IMR-90 (cell line): ENCODE results near the gene CREB5. TPM values are rescaled to one million over a fixed set of nuclear protein-coding genes. Genes with fewer than 3 reads are reported as not detected.

ENCODE experiments used
- ATAC-seq: fragments of 200-7000 bp; cut with Tn5 transposase; 2 replicates; pipeline ENCODE4 v1.9.1; 2020; ENCODE audit warnings: low read depth, mild to moderate bottlenecking, moderate library complexity
- BruUV-seq: library from RNA; stranded (reverse); fragments of 400-500 nt; replicated peaks from 2 replicates; lab custom pipeline; 2021; lab: Mats Ljungman, UMichigan
- CTCF ChIA-PET: fragments of 300-600 bp; formaldehyde crosslinking; extraction: SDS; loops from one replicate; lab custom pipeline; 2021; ENCODE audit warnings: antibody characterized with exemption; lab: Yijun Ruan, JAX
- POLR2A ChIA-PET: fragments of 300-600 bp; sonication (Branson Sonifier 250); formaldehyde crosslinking; loops from one replicate; lab custom pipeline; 2022; ENCODE audit warnings: antibody characterized with exemption; ENCODE audit not compliant: unreplicated experiment; lab: Charles Lee
- DNase-seq: peaks from one replicate; pipeline ENCODE4 v3.0.0; 2013
- H2AFZ ChIP-seq: replicated peaks from 2 replicates; pipeline ENCODE3; 2013; ENCODE audit warnings: low read length, mild to moderate bottlenecking; ENCODE audit not compliant: poor library complexity
- H2AK5ac ChIP-seq: 2 replicates; pipeline ENCODE4 v1.6.1; 2013; ENCODE audit warnings: low read depth, low read length, inconsistent platforms
- H2AK9ac ChIP-seq: replicated peaks from 2 replicates; pipeline ENCODE3; 2013; ENCODE audit warnings: mild to moderate bottlenecking, low read depth, low read length, moderate library complexity; ENCODE audit not compliant: poor library complexity
- H2BK120ac ChIP-seq: 2 replicates; pipeline ENCODE4 v1.6.1; 2013; ENCODE audit warnings: low read depth, low read length, inconsistent platforms
- H2BK15ac ChIP-seq: 3 replicates; pipeline ENCODE4 v1.6.1; 2013; ENCODE audit warnings: low read depth, low read length, inconsistent platforms
- H2BK20ac ChIP-seq: 2 replicates; pipeline ENCODE4 v1.6.1; 2013; ENCODE audit warnings: low read depth, mild to moderate bottlenecking, inconsistent platforms, low read length, moderate library complexity
- H2BK5ac ChIP-seq: 2 replicates; pipeline ENCODE4 v1.6.1; 2013; ENCODE audit warnings: mild to moderate bottlenecking, low read depth, low read length, inconsistent platforms; ENCODE audit not compliant: poor library complexity, severe bottlenecking
- H3K14ac ChIP-seq: replicated peaks from 2 replicates; pipeline ENCODE4 v1.6.1; 2013; ENCODE audit warnings: low read depth, low read length, inconsistent platforms
- H3K18ac ChIP-seq: 2 replicates; pipeline ENCODE4 v1.6.1; 2013; ENCODE audit warnings: low read depth, low read length, control low read depth
- H3K23ac ChIP-seq: 2 replicates; pipeline ENCODE4 v1.6.1; 2013; ENCODE audit warnings: low read depth, low read length, inconsistent platforms
- H3K27ac ChIP-seq: 2 replicates; pipeline ENCODE4 v1.5.1; 2013; ENCODE audit warnings: mild to moderate bottlenecking, control low read depth, low read length; ENCODE audit not compliant: insufficient read depth
- H3K27me3 ChIP-seq: 2 replicates; pipeline ENCODE4 v1.6.1; 2013; ENCODE audit warnings: low read length; ENCODE audit not compliant: control insufficient read depth, insufficient read depth
- H3K36me3 ChIP-seq: 2 replicates; pipeline ENCODE4 v1.6.1; 2013; ENCODE audit warnings: low read length, mixed read lengths; ENCODE audit not compliant: control insufficient read depth, insufficient read depth
- H3K4ac ChIP-seq: 2 replicates; pipeline ENCODE4 v1.6.1; 2013; ENCODE audit warnings: low read depth, low read length, inconsistent platforms
- H3K4me1 ChIP-seq: 2 replicates; pipeline ENCODE4 v1.6.1; 2013; ENCODE audit warnings: low read length, mixed read lengths; ENCODE audit not compliant: control insufficient read depth, insufficient read depth
- H3K4me2 ChIP-seq: 2 replicates; pipeline ENCODE4 v1.6.1; 2013; ENCODE audit warnings: low read depth, mild to moderate bottlenecking, control low read depth, low read length, moderate library complexity
- H3K4me3 ChIP-seq: 2 replicates; pipeline ENCODE4 v1.5.1; 2013; ENCODE audit warnings: low read depth, mild to moderate bottlenecking, control low read depth, low read length, moderate library complexity; ENCODE audit not compliant: insufficient read depth
- H3K56ac ChIP-seq: 2 replicates; pipeline ENCODE4 v1.6.1; 2013; ENCODE audit warnings: low read length, inconsistent platforms; ENCODE audit not compliant: insufficient read depth; ENCODE audit errors: extremely low read depth
- H3K79me1 ChIP-seq, 2 experiments: 2 replicates each; pipeline ENCODE4 v1.6.1; 2013; ENCODE audit warnings: low read length in 2 of 2, inconsistent platforms in 1 of 2, low read depth in 1 of 2
- H3K9ac ChIP-seq: 2 replicates; pipeline ENCODE4 v1.6.1; 2013; ENCODE audit warnings: low read depth, low read length, control low read depth
- H3K9me1 ChIP-seq: 2 replicates; pipeline ENCODE4 v1.6.1; 2013; ENCODE audit warnings: low read length, inconsistent platforms; ENCODE audit not compliant: insufficient read depth
- H3K9me3 ChIP-seq: 2 replicates; pipeline ENCODE4 v1.6.1; 2013; ENCODE audit warnings: low read length; ENCODE audit not compliant: control insufficient read depth, insufficient read depth
- H4K20me1 ChIP-seq: 2 replicates; pipeline ENCODE4 v1.6.1; 2013; ENCODE audit warnings: low read length, inconsistent platforms; ENCODE audit not compliant: insufficient read depth
- H4K5ac ChIP-seq: 2 replicates; pipeline ENCODE4 v1.6.1; 2013; ENCODE audit warnings: mild to moderate bottlenecking, low read depth, low read length, control low read depth
- H4K8ac ChIP-seq, 2 experiments: 2 replicates each; pipeline ENCODE4 v1.6.1; 2013; ENCODE audit warnings: low read depth in 2 of 2, low read length in 2 of 2, control low read depth in 1 of 2, inconsistent platforms in 1 of 2
- H4K91ac ChIP-seq: 2 replicates; pipeline ENCODE4 v1.6.1; 2013; ENCODE audit warnings: low read depth, low read length, inconsistent platforms; ENCODE audit not compliant: insufficient read depth
- BHLHE40 ChIP-seq: fragments of 150-350 bp; IDR thresholded peaks from 2 replicates; pipeline ENCODE4 v1.6.1; 2016; ENCODE audit warnings: mild to moderate bottlenecking, low read depth, low read length
- CEBPB ChIP-seq: IDR thresholded peaks from 2 replicates; pipeline ENCODE4 v1.6.1; 2012; ENCODE audit warnings: low read depth, low read length, improper control_type of control experiment
- CHD1 ChIP-seq: IDR thresholded peaks from 2 replicates; pipeline ENCODE4 v1.6.1; 2012; ENCODE audit warnings: low read depth, low read length, improper control_type of control experiment
- FOS ChIP-seq: fragments of 150-350 bp; IDR thresholded peaks from 2 replicates; pipeline ENCODE4 v1.6.1; 2016; ENCODE audit warnings: low read depth, low read length
- MAFK ChIP-seq: IDR thresholded peaks from 2 replicates; pipeline ENCODE4 v1.6.1; 2012; ENCODE audit warnings: low read depth, low read length, improper control_type of control experiment
- MAZ ChIP-seq: IDR thresholded peaks from 2 replicates; pipeline ENCODE4 v1.6.1; 2012; ENCODE audit warnings: low read depth, mild to moderate bottlenecking, low read length, improper control_type of control experiment, moderate library complexity, borderline replicate concordance
- MXI1 ChIP-seq: IDR thresholded peaks from 2 replicates; pipeline ENCODE4 v1.6.1; 2012; ENCODE audit warnings: low read depth, mild to moderate bottlenecking, low read length, moderate library complexity, borderline replicate concordance
- NFE2L2 ChIP-seq: fragments of 150-350 bp; IDR thresholded peaks from 2 replicates; pipeline ENCODE4 v1.6.1; 2016; ENCODE audit warnings: low read depth, mild to moderate bottlenecking, low read length
- POLR2A ChIP-seq: IDR thresholded peaks from 2 replicates; pipeline ENCODE4 v1.6.1; 2012; ENCODE audit warnings: mild to moderate bottlenecking, low read depth, low read length
- RAD21 ChIP-seq: IDR thresholded peaks from 2 replicates; pipeline ENCODE4 v1.6.1; 2012; ENCODE audit warnings: low read length, improper control_type of control experiment
- RCOR1 ChIP-seq: IDR thresholded peaks from 2 replicates; pipeline ENCODE4 v1.6.1; 2012; ENCODE audit warnings: mild to moderate bottlenecking, low read length, improper control_type of control experiment; ENCODE audit not compliant: insufficient replicate concordance
- RFX5 ChIP-seq: IDR thresholded peaks from 2 replicates; pipeline ENCODE4 v1.8.0; 2012; ENCODE audit warnings: low read depth, mild to moderate bottlenecking, low read length, moderate library complexity
- SMC3 ChIP-seq: fragments of 150-350 bp; IDR thresholded peaks from 2 replicates; pipeline ENCODE4 v1.6.1; 2016; ENCODE audit warnings: low read depth, mild to moderate bottlenecking, antibody characterized with exemption, low read length, moderate library complexity
- WGBS, 2 experiments: methylation state at CpG; one replicate each; pipeline versions ENCODE4 v1.1.5 to v1.1.7; 2013; ENCODE audit warnings: missing lambda C conversion rate in 2 of 2; ENCODE audit not compliant: insufficient read length in 1 of 2; ENCODE audit errors: extremely low coverage in 2 of 2; 5-methylcytosine and 5-hydroxymethylcytosine counted together
- dilution Hi-C: fragments of 300-500 bp; cut with HindIII; formaldehyde crosslinking; loops from one replicate; pipeline ENCODE4 v1.14.3; 2018; ENCODE audit warnings: low sequenced_read_pairs; ENCODE audit not compliant: unreplicated experiment
- in situ Hi-C: fragments of 300-500 bp; cut with MboI; formaldehyde crosslinking; loops from 3 replicates; pipeline ENCODE4 v1.14.3; 2019; ENCODE audit warnings: low sequenced_read_pairs, inconsistent platforms, mixed read lengths
- intact Hi-C: fragments of 100-400 bp; cut with micrococcal nuclease; formaldehyde crosslinking; loops from 2 replicates; pipeline ENCODE4 v1.10.0; 2022
- polyA plus RNA-seq, 3 experiments: library from polyadenylated mRNA; depleted of rRNA; stranded (reverse); fragments of >200 nt; gene quantifications; 2 replicates each; pipeline ENCODE4 v1.2.3, GENCODE V29; 2012; ENCODE audit warnings: low replicate concordance in 1 of 3
- total RNA-seq: library from RNA; depleted of rRNA; stranded (reverse); fragments of >200 nt; gene quantifications from 2 replicates; pipeline ENCODE4 v1.2.3, GENCODE V29; 2012
- TF ChIP-seq, protein P1 (sequence below): conservative IDR thresholded peaks from 2 replicates; pipeline ENCODE4 v1.5.1; 2012; ENCODE audit warnings: mild to moderate bottlenecking, low read depth, low read length, improper control_type of control experiment
- TF ChIP-seq, protein P2 (sequence below): fragments of 150-350 bp; IDR thresholded peaks from 2 replicates; pipeline ENCODE4 v1.6.1; 2016; ENCODE audit warnings: low read depth, mild to moderate bottlenecking, low read length, moderate library complexity, borderline replicate concordance
- TF ChIP-seq, protein P3 (sequence below): fragments of 150-350 bp; IDR thresholded peaks from 2 replicates; pipeline ENCODE4 v1.6.1; 2017; ENCODE audit warnings: mild to moderate bottlenecking, antibody characterized with exemption, low read length, low read depth

CREB5 gene
- total and polyA plus RNA-seq, 2 of the 4 experiments (the other 2 are of a cell fraction) = 7.3 to 13.1 TPM

DNA sequence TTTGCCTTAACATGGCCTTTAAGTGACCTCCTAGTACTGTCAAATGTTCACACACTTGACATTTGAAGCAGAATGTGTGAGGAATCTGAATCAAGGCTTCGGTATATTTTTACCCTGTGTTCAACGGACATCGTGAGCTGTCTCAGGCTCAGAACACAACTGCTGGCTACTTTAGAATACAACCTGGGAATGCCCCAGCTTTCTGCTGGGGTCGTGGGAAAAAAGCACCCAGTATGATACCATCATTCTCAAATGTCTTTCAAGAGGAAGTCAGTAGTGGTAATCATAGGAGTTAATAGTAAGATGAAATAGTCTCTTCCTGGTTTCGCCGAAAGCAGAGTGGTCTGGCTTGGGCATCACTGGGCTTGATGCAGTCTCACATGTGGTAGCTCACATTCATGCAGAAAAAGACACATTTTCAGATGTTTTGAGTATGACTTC is 67.2 kb downstream of the CREB5 start:
- H3K9me1 ChIP-seq = no peaks in the 10 kb centered on the region; the same call in 1 of the 2 replicates
- no peak overlapping the region for H4K8ac ChIP-seq
- no peak overlapping the region for H2BK120ac ChIP-seq
- TF ChIP-seq RFX5 (no peak), CEBPB (no peak), NFE2L2 (no peak), RAD21 (no peak), FOS (no peak), POLR2A (no peak), SMC3 (no peak), MAZ (no peak), CHD1 (no peak), RCOR1 (no peak), MXI1 (no peak), MAFK (no peak), BHLHE40 (no peak)
- TF ChIP-seq, protein P1, sequence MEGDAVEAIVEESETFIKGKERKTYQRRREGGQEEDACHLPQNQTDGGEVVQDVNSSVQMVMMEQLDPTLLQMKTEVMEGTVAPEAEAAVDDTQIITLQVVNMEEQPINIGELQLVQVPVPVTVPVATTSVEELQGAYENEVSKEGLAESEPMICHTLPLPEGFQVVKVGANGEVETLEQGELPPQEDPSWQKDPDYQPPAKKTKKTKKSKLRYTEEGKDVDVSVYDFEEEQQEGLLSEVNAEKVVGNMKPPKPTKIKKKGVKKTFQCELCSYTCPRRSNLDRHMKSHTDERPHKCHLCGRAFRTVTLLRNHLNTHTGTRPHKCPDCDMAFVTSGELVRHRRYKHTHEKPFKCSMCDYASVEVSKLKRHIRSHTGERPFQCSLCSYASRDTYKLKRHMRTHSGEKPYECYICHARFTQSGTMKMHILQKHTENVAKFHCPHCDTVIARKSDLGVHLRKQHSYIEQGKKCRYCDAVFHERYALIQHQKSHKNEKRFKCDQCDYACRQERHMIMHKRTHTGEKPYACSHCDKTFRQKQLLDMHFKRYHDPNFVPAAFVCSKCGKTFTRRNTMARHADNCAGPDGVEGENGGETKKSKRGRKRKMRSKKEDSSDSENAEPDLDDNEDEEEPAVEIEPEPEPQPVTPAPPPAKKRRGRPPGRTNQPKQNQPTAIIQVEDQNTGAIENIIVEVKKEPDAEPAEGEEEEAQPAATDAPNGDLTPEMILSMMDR = no peak
- TF ChIP-seq, protein P2, sequence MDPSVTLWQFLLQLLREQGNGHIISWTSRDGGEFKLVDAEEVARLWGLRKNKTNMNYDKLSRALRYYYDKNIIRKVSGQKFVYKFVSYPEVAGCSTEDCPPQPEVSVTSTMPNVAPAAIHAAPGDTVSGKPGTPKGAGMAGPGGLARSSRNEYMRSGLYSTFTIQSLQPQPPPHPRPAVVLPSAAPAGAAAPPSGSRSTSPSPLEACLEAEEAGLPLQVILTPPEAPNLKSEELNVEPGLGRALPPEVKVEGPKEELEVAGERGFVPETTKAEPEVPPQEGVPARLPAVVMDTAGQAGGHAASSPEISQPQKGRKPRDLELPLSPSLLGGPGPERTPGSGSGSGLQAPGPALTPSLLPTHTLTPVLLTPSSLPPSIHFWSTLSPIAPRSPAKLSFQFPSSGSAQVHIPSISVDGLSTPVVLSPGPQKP = no peak
- TF ChIP-seq, protein P3, sequence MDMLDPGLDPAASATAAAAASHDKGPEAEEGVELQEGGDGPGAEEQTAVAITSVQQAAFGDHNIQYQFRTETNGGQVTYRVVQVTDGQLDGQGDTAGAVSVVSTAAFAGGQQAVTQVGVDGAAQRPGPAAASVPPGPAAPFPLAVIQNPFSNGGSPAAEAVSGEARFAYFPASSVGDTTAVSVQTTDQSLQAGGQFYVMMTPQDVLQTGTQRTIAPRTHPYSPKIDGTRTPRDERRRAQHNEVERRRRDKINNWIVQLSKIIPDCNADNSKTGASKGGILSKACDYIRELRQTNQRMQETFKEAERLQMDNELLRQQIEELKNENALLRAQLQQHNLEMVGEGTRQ = no peak
- no peak overlapping the region for H4K91ac ChIP-seq
- CTCF ChIA-PET = interaction anchor here (0.6 kb wide), 1 partner anchor 19 kb away, joined by 4 read pairs; no protein-coding TSS in a partner anchor
- H3K14ac ChIP-seq = no peak overlapping the region
- H2BK20ac ChIP-seq = no peak overlapping the region
- ATAC-seq (no peak), DNase-seq (no peak)
- no peak overlapping the region for H3K18ac ChIP-seq
- H2AK9ac ChIP-seq = no peak overlapping the region
- H3K56ac ChIP-seq = no peak overlapping the region
- H3K4ac ChIP-seq = no peak overlapping the region
- intact Hi-C loops = no loop called here
- H3K9ac ChIP-seq = no peak overlapping the region
- no peak overlapping the region for H3K4me2 ChIP-seq
- H3K4me3 ChIP-seq = no peak overlapping the region
- no peaks in the 10 kb centered on the region for H4K20me1 ChIP-seq
- H2AFZ ChIP-seq = no peak overlapping the region
- no peak overlapping the region for H4K5ac ChIP-seq
- H3K23ac ChIP-seq = no peak overlapping the region
- no peak overlapping the region for H2BK15ac ChIP-seq
- POLR2A ChIA-PET = no interaction called here
- no peaks in the 10 kb centered on the region for H3K79me1 ChIP-seq
- WGBS, 2 experiments = 92% methylated on average over 3 of the region's 6 CpGs; no CpG with 5 or more reads in 1 of the 2 experiments
- no peak overlapping the region for H2AK5ac ChIP-seq
- no peaks in the 10 kb centered on the region for H3K36me3 ChIP-seq
- H3K4me1 ChIP-seq = peaks cover 6% of the 10 kb centered on the region
- H3K9me3 ChIP-seq = no peaks in the 10 kb centered on the region
- H3K27me3 ChIP-seq = no peaks in the 10 kb centered on the region
- H2BK5ac ChIP-seq = no peak overlapping the region
- no peak overlapping the region for H3K27ac ChIP-seq
- dilution Hi-C loops = no loop called here
- BruUV-seq = no TSS peak
- in situ Hi-C loops = no loop called here
